ENCODE measurements around the gene SGSM1. TPM values are rescaled to one million over a fixed set of nuclear protein-coding genes. Genes with fewer than 3 reads are reported as not detected.

SGSM1 gene
- total RNA-seq, 1 donor, result 0.73 TPM

DNA sequence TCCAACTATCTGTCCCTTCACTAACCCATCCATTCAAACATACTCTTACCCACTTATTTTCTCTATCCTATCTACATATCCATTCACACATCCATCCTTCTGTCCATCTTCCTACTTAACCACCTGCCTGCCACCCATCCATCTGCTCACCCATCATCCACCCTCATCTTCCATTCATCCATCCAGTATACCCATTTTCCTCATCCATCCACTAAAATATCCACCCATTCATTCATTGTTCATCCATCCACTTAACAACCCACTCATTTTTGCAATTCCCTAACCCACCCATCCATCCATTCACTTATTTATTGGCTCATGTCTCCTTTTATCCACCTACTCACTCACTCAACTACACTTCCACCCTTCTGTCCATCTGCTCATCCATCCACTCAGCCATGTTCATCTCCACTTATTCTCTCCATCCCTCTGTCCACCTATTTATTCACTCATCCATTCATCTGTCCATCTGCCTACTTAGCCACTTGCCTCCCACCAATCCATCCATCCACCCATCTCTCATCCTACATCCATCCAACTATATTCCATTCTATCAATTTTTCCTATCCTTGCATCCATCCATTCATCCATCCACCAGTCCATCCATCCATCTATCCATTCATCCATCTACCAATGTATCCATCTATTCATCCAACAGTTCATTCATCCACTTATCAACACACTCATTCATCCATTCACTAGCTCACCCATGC is 129.9 kb downstream of the SGSM1 start:
- H3K4me3 ChIP-seq (ENCODE audit: low read length), result no peak overlapping the region
- no peaks in the 10 kb centered on the region for H3K4me1 ChIP-seq (ENCODE audit: insufficient read depth, low read length)
- no peaks in the 10 kb centered on the region for H3K9me3 ChIP-seq (ENCODE audit: low read depth, low read length)
- H3K27me3 ChIP-seq (ENCODE audit: insufficient read depth, low read length), result no peaks in the 10 kb centered on the region

- no peaks in the 10 kb centered on the region for H3K9me3 ChIP-seq (ENCODE audit: low read depth, low read length)
- no peak overlapping the region for H3K4me3 ChIP-seq (ENCODE audit: low read length)
- no peaks in the 10 kb centered on the region for H3K27me3 ChIP-seq (ENCODE audit: insufficient read depth, low read length)
- H3K4me1 ChIP-seq (ENCODE audit: insufficient read depth, low read length), result no peaks in the 10 kb centered on the region
These were observed 131.1 kb downstream of the SGSM1 start for GRCh38 chr22:24937114-24937513.

- H3K9me3 ChIP-seq (ENCODE audit: low read depth, low read length), result no peaks in the 10 kb centered on the region
- no peaks in the 10 kb centered on the region for H3K4me1 ChIP-seq (ENCODE audit: insufficient read depth, low read length)
- no peaks in the 10 kb centered on the region for H3K27me3 ChIP-seq (ENCODE audit: insufficient read depth, low read length)
- H3K4me3 ChIP-seq (ENCODE audit: low read length), result no peak overlapping the region
These were observed 132.8 kb downstream of the SGSM1 start for GRCh38 chr22:24938741-24939341.

DNA sequence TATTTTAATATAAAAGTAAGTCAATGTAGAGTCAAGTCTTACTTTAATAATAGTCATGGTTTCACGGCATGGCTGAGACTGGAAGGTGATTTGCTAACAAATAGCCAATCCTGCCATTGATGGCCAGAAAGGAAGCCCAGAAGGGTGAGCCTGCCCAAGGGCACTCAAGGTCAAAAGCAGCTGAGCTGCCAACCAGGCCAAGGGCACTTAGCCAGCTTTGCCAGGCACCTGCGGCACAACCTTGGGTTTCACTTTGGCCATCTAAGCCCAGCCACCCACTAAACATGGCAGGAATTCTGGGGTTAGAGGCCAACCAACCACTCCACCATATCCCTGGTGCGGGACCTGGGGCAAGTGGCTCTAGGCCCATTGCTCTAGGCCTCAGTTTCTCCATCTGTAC is 136.3 kb downstream of the SGSM1 start:
- H3K4me1 ChIP-seq (ENCODE audit: insufficient read depth, low read length), result no peaks in the 10 kb centered on the region
- H3K27me3 ChIP-seq (ENCODE audit: insufficient read depth, low read length), result no peaks in the 10 kb centered on the region
- H3K9me3 ChIP-seq (ENCODE audit: low read depth, low read length), result no peaks in the 10 kb centered on the region
- no peak overlapping the region for H3K4me3 ChIP-seq (ENCODE audit: low read length)

GRCh38 chr22:24944217-24944937 is 138.4 kb downstream of the SGSM1 start:
- Histone ChIP-seq H3K4me3 (ENCODE audit: low read length) (no peak overlapping the region), H3K27me3 (ENCODE audit: insufficient read depth, low read length) (no peaks in the 10 kb centered on the region), H3K9me3 (ENCODE audit: low read depth, low read length) (no peaks in the 10 kb centered on the region), H3K4me1 (ENCODE audit: insufficient read depth, low read length) (no peaks in the 10 kb centered on the region)

DNA sequence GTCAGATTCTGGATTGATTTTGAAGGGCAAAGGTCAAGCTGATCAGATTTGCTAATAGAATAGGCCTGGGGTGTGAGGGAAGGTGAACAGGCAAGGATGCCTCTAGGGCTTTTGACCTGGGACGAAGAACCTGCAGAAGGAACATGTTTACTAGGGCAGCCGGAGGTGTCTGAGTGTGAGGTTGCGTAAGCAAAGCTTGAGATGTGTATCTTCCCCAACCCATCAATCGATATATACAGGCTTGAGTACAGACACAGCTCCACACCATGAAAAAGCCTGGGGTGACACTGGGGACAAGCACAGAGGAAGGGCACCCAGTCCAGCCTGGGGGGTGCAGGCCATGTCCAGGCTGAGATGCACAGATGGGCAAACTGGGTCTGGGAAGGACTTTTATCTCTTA is 139.4 kb downstream of the SGSM1 start:
- Histone ChIP-seq H3K4me1 (ENCODE audit: insufficient read depth, low read length) (no peaks in the 10 kb centered on the region), H3K27me3 (ENCODE audit: insufficient read depth, low read length) (peaks cover 8% of the 10 kb centered on the region), H3K9me3 (ENCODE audit: low read depth, low read length) (no peaks in the 10 kb centered on the region), H3K4me3 (ENCODE audit: low read length) (no peak overlapping the region)

GRCh38 chr22:24947383-24947782 is 141.4 kb downstream of the SGSM1 start:
- H3K4me3 ChIP-seq (ENCODE audit: low read length), result no peak overlapping the region
- no peaks in the 10 kb centered on the region for H3K9me3 ChIP-seq (ENCODE audit: low read depth, low read length)
- H3K27me3 ChIP-seq (ENCODE audit: insufficient read depth, low read length), result peaks cover 24% of the 10 kb centered on the region
- peaks cover 7% of the 10 kb centered on the region for H3K4me1 ChIP-seq (ENCODE audit: insufficient read depth, low read length)

DNA sequence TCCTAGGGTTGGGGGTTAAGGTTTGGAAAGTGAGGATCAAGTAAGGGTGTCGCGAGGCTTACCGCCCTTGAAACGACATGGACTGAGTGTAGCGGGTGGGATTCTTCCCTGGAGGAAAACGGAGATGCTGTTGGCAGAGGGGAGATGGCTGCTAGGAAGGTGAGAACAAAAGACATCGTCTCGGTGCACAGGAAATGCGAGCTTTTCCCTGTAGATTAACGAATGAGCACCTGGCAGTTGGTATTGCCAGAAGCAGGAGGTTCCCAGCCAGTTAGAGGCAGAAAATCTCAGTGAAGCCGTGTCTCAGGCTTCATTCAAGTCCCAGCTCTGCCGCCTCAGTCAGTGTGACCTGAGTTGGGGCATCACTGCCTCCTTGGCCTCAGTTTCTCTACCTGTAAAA is 141.9 kb downstream of the SGSM1 start:
- Histone ChIP-seq H3K4me1 (ENCODE audit: insufficient read depth, low read length) (peaks cover 10% of the 10 kb centered on the region), H3K9me3 (ENCODE audit: low read depth, low read length) (no peaks in the 10 kb centered on the region), H3K27me3 (ENCODE audit: insufficient read depth, low read length) (peaks cover 26% of the 10 kb centered on the region), H3K4me3 (ENCODE audit: low read length) (no peak overlapping the region)

DNA sequence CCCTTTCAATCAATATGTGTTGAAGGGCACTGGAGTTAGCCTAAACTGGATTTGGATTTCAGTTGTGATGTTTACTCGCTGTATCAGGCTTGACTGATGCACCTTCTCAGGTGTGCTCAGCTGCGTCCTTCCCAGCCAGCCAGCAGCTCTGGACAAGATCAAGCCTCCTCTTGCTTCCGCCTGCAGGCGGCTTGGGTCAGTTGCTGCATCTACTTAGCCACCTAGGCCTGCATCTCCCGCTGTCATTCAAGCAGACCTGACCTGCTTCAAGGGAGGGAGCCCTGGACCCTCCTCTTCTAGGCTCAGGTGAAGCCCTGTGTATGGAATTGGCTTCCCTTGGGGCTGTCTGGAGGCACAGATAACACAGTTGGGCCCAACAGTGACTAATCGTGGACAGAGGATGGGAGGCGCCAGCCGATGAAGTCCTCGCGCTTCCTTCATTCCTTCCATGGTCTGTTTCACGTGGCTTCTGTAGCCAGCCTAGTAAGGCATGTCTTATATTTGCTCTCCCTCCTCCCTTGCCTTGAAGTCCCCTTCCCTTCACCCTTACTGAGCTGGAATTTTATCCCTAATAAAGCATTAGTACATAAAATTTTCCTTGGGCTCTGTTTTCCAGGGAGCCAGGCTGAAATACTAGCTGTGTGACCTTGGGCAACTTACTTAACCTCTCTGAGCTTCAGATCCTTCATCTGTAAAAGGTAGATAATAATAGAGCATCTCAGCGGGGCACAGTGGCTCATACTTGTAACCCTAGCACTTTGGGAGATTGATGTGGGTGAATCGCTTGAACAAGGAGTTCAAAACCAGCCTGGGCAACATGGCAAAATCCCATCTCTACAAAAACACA is 142.6 kb downstream of the SGSM1 start:
- Histone ChIP-seq H3K9me3 (ENCODE audit: low read depth, low read length) (no peaks in the 10 kb centered on the region), H3K4me1 (ENCODE audit: insufficient read depth, low read length) (peaks cover 14% of the 10 kb centered on the region), H3K4me3 (ENCODE audit: low read length) (no peak overlapping the region), H3K27me3 (ENCODE audit: insufficient read depth, low read length) (peaks cover 33% of the 10 kb centered on the region)

DNA sequence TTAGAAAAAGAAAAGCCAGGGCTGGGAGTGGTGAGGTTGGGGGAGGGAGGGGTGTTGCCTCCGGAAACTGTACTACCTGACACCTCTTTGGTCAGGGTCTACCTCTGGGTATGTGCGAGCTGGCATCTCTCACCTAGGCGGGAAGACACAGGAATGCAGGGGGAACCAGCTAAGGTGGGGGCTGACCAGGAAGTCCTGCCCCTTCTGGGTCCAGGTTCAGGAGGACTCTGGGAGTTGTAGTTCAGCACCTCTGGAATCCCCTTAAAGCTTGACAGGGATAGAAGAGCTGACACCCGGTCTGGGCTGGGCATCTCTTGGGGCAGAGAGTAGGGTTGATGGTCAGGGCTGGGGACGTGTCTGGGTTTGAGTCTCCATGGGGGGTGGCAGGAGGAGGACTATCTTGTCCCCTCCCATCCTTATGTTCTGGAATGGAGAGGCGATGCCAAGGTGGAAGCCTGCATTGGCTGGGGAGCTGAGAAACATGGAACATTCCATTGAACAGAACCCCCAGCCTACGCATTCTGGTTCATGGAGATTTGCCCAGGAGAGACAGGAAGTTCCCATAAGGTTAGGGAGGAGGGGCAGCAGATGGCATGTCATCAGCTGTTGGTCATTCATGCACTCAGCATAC is 144.4 kb downstream of the SGSM1 start:
- H3K27me3 ChIP-seq (ENCODE audit: insufficient read depth, low read length), result peaks cover 41% of the 10 kb centered on the region
- no peaks in the 10 kb centered on the region for H3K9me3 ChIP-seq (ENCODE audit: low read depth, low read length)
- H3K4me1 ChIP-seq (ENCODE audit: insufficient read depth, low read length), result peaks cover 14% of the 10 kb centered on the region
- no peak overlapping the region for H3K4me3 ChIP-seq (ENCODE audit: low read length)

DNA sequence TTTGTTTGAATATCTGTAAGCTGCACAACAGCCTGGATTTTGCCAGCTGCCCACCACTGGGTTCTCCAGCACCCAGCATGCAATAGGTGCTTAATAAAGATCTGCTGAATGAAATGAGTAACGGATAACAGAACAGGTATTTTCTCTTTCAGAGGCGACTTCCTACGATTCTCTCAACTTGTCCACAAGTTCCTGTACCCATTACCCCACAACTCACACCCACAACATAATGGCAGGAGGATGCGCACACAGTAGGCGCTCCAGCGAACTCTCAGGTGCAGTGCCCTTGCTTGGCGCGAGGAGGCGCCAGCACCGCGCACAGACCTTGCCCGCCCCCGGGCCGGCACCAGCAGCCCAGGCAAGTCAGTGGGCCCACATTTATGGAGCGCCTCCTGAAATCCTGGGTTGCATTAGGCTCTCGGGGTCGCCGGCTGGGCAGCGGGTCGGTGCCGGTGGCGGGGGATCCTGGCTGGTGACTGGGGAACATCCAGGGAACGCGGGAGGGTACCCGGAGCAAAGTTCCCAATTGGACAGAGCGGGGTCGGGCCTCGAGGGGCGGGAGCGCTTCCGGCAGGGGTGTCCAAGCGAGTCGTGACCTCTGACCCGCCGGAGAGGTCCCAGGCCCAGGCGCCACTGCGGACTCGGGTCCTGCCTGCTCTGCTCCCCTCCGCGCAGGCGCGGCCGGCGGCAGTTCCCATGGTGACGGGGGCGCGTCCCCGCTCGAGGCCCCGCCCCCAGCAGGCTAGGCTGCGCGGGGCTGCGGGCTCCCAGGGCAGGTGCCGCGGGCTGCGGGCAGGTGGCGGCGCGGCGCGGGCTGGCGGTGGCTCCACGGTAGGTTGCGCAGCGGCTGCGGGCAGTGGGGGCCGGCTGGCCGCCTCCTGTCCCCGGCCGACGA is 146.2 kb downstream of the SGSM1 start, which contains the start of gene KIAA1671:
TSS of gene KIAA1671 (plus strand) at position 775 of the 895 bp plus-strand sequence. CDS start 75,284 bp downstream, outside the sequence.
- Histone ChIP-seq H3K4me1 (ENCODE audit: insufficient read depth, low read length) (peaks cover 14% of the 10 kb centered on the region), H3K9me3 (ENCODE audit: low read depth, low read length) (no peaks in the 10 kb centered on the region), H3K27me3 (ENCODE audit: insufficient read depth, low read length) (peaks cover 41% of the 10 kb centered on the region), H3K4me3 (ENCODE audit: low read length) (peak within 1 kb of the TSS; percentile 42)

GRCh38 chr22:24952837-24953383 is 146.9 kb downstream of the SGSM1 start:
- Histone ChIP-seq H3K4me1 (ENCODE audit: insufficient read depth, low read length) (peaks cover 14% of the 10 kb centered on the region), H3K4me3 (ENCODE audit: low read length) (peak overlapping the region; percentile 42), H3K9me3 (ENCODE audit: low read depth, low read length) (no peaks in the 10 kb centered on the region), H3K27me3 (ENCODE audit: insufficient read depth, low read length) (peaks cover 41% of the 10 kb centered on the region)

DNA sequence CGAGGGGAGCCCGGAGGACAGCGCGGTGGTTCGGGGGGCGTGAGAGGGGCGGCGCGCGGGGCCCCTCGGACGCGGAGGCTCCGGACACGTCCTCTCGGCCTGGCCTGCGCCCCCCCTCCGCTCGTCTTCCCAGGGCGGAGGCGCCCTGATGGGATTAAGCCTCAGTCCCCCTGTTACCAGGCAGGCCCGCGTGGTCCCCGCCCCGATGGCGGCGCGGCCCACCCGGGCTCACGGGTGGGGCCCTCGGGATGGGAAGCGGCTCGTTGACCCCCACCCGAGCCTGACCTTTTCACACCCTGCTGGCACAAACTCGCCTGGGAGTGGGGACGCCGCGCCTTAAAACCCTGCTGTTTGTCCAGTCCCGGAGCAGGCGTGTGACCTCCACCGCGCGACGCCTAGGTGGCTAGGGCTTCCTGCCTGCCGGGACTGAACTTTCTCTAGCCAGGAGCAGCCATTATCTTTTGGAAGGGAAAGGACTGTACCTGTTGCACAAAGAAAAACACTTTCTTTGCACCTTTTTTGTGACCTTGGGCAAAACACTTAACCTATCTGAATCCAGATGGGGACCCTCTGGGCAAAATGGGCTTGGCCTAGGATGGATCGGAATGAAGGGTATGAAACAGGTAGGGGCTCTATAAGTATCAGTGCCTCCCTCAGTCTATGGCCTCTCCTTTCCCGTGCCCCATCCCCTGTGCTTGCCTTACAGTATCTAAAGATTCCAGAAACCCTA is 147.5 kb downstream of the SGSM1 start:
- H3K4me1 ChIP-seq (ENCODE audit: insufficient read depth, low read length), result peaks cover 14% of the 10 kb centered on the region
- H3K27me3 ChIP-seq (ENCODE audit: insufficient read depth, low read length), result peaks cover 41% of the 10 kb centered on the region
- H3K9me3 ChIP-seq (ENCODE audit: low read depth, low read length), result no peaks in the 10 kb centered on the region
- H3K4me3 ChIP-seq (ENCODE audit: low read length), result no peak overlapping the region

Data from mononuclear cell (primary cell).